Neural progenitor cell (in vitro differentiated cells): Measurements from ENCODE around the gene IGSF21.

Experiments
- CTCF ChIP-seq: fragments of 200-600 bp; sonication (generic); IDR thresholded peaks from 2 replicates; pipeline ENCODE4 v1.5.1; 2017; ENCODE audit warnings: antibody characterized with exemption, mild to moderate bottlenecking
- EZH2phosphoT487 ChIP-seq: fragments of 200-600 bp; sonication (generic); IDR thresholded peaks from 2 replicates; pipeline ENCODE4 v1.6.1; 2017; ENCODE audit warnings: antibody characterized with exemption

- no peak for TF ChIP-seq CTCF
- TF ChIP-seq EZH2phosphoT487, result no peak
These were observed 272.7 kb downstream of the IGSF21 start for GRCh38 chr1:18380288-18380687.
